NT2/D1 (cell line): ENCODE results near the gene NTHL1.

Experiments used
- SUZ12 ChIP-seq: IDR thresholded peaks from 2 replicates; pipeline ENCODE4 v1.6.1; 2011; ENCODE audit not compliant: insufficient read length, insufficient read depth; ENCODE audit errors: extremely low read depth
- ZNF274 ChIP-seq: IDR thresholded peaks from 2 replicates; pipeline ENCODE4 v1.6.1; 2011; ENCODE audit warnings: mild to moderate bottlenecking, low read depth, low read length

- TF ChIP-seq SUZ12 (no peak), ZNF274 (no peak)
These were observed 1.4 kb downstream of the NTHL1 start for GRCh38 chr16:2045965-2046892.
